ENCODE data around the gene CRISP2.

CRISP2 gene, protein sequence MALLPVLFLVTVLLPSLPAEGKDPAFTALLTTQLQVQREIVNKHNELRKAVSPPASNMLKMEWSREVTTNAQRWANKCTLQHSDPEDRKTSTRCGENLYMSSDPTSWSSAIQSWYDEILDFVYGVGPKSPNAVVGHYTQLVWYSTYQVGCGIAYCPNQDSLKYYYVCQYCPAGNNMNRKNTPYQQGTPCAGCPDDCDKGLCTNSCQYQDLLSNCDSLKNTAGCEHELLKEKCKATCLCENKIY

DNA sequence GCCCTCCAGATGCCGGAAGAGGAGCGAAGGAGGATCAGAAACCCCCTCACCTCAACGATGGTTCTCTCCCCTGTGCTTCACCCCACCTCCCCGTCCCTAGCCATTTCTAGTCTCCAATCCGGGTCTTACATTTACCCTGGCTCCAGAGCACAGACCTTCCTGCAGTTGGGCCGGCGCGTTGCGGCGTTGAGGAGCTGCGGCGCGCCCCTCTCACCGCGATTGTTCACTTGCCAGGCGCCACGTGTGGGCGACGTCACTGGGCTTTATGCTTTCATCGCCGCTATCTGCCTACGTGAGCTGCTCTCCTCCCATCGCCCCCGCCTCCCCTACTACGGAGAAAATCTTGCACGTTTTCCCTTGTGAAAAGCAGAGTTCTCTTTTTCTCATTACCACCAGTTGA lies at the start of gene CRISP2:
Gene CRISP2 (minus strand): TSS at position 198 of the 400 bp plus-strand sequence. CDS start 4,347 bp downstream, outside the sequence.
- H3K4me3 ChIP-seq (ENCODE audit: low read depth, low read length) = no peak within 1 kb of the TSS
- TF ChIP-seq, protein P1, sequence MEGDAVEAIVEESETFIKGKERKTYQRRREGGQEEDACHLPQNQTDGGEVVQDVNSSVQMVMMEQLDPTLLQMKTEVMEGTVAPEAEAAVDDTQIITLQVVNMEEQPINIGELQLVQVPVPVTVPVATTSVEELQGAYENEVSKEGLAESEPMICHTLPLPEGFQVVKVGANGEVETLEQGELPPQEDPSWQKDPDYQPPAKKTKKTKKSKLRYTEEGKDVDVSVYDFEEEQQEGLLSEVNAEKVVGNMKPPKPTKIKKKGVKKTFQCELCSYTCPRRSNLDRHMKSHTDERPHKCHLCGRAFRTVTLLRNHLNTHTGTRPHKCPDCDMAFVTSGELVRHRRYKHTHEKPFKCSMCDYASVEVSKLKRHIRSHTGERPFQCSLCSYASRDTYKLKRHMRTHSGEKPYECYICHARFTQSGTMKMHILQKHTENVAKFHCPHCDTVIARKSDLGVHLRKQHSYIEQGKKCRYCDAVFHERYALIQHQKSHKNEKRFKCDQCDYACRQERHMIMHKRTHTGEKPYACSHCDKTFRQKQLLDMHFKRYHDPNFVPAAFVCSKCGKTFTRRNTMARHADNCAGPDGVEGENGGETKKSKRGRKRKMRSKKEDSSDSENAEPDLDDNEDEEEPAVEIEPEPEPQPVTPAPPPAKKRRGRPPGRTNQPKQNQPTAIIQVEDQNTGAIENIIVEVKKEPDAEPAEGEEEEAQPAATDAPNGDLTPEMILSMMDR (IDR thresholded peaks at IDR 0.05; ENCODE audit: low read depth, low read length, missing control alignments) = no peak
- no peak for DNase-seq (ENCODE audit: low read depth)

DNA sequence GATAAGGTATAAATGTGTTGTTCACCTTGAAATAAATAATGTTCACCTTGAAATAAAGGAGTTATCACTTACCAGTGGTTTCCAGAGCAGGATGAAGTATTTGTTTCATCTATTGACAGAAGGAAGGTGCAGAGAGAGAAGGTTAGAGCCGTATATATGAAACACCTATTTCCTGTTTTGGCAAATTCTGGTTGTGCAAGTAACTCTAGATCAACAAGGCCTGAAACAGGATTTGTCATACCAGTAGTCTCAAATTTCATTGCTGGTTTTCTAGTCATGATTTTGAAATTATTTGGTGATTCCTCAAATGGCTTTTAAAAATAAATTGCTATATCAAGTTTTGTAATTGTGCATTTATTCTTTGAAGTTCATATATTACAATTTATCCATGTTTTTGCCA lies 30.9 kb upstream of the CRISP2 start, which contains the start of gene CRISP3:
Gene CRISP3 (minus strand): TSS at position 130 of the 400 bp plus-strand sequence. CDS start 21 bp downstream, at position 109.
- no peak for DNase-seq (ENCODE audit: low read depth)
- H3K4me3 ChIP-seq (ENCODE audit: low read depth, low read length) = no peak within 1 kb of the TSS
- TF ChIP-seq, protein P1 (IDR thresholded peaks at IDR 0.05; ENCODE audit: low read depth, low read length, missing control alignments) = no peak

DNA sequence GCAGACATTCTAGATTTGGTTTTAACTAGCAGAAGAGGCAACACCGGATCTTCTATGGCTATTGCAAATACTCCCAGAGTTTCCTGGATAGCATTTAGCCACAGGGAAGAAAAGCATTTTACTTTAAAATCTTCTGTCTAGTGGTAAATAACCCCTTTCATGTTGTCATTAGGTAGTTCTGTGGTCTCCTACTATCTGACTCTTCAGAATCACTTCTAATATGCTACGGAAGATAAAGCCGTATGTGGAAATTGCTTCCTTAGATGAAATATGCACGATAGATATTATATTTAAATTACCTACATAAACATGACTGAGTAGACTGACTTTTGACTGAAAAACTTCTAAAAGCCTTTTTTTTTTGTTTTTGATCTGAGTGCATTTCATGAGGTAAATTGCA lies 30.1 kb upstream of the CRISP2 start:
- TF ChIP-seq, protein P1 (IDR thresholded peaks at IDR 0.05; ENCODE audit: low read depth, low read length, missing control alignments) = no peak
- no peak overlapping the region for H3K4me3 ChIP-seq (ENCODE audit: low read depth, low read length)
- no peak for DNase-seq (ENCODE audit: low read depth)

DNA sequence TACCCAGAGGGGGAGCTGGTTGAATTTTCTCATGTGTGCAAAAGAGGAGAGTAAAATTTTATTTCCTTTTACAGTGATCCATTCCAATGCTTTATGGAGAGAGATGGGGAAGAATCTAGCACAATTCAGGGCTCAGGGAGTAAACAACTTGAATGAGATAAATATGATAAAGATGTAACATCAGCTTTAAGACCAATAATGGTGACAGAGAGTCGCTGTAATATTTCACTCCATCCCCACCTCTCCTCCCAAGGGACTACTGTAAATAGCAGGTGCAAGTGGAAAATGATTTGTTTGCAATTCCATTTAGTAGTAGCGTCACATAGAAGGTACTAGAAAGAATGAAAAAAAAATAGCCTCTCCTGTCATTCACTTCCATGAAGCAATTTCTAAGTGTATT lies 26.1 kb upstream of the CRISP2 start:
- H3K4me3 ChIP-seq (ENCODE audit: low read depth, low read length) = no peak overlapping the region
- TF ChIP-seq, protein P1 (IDR thresholded peaks at IDR 0.05; ENCODE audit: low read depth, low read length, missing control alignments) = no peak
- no peak for DNase-seq (ENCODE audit: low read depth)

DNA sequence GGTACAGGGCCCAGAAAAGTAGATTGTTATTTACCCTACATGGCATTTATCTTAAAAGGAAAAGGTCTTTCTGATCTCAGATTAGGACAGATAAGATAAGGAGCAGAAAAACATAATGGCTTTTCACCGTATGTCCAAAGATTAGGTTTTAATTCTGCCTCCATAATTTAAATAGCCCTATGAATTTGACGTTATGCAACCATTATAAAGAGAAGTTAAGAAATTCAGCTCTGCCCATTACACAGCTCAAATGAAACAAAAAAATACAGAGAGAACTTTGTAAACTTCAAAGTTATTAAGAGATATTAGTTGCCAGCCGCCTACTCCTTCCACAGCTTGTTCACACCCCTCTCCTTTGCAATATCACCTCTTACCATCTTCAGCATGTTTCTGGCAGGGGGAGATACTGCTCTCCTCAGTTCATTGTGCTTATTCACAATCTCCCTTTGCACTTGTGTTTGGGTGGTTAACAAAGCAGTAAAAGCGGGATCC lies 22.7 kb upstream of the CRISP2 start:
- DNase-seq (ENCODE audit: low read depth) = no peak
- H3K4me3 ChIP-seq (ENCODE audit: low read depth, low read length) = no peak overlapping the region

DNA sequence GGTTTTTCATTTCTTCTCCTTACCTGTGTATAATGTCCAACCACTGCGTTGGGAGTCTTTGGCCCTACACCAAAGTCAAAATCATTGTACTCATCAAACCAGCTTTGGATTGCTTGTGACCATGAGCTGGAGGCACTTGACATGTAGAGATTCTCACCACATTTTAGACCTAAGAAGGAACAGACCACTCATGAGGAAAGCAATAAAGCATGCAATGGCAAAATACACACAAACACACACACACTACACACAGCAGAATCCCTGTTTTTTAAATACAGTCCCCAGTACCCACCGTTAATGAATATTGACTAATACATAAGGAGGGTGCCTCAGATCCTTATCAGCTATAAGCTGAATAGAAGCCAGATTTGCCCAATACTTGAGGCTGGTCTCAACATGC lies 20.3 kb upstream of the CRISP2 start:
- no peak overlapping the region for H3K4me3 ChIP-seq (ENCODE audit: low read depth, low read length)
- DNase-seq (ENCODE audit: low read depth) = no peak
- TF ChIP-seq, protein P1 (IDR thresholded peaks at IDR 0.05; ENCODE audit: low read depth, low read length, missing control alignments) = no peak

More for the DNA sequence above, 22.7 kb upstream of the CRISP2 start:
- TF ChIP-seq, protein P1 (IDR thresholded peaks at IDR 0.05; ENCODE audit: low read depth, low read length, missing control alignments) = no peak

DNA sequence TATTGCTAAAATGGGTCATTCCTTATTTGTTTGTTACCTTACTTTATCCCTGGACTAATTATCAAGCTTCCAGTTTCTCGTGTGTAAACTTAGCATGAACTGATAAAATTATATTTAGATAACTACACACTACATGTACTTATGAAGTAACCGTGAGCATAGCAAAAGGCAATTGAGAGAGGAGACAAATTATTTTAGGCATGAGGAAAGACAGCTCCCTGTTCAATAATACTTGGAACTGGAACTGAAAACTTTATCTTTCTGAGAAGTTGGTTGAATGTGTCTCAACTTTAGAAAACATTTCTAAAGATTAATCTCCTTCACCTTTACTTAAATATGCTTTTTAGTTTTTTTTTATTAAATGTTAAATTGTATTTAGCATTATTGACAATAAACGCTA lies 19.4 kb upstream of the CRISP2 start:
- DNase-seq (ENCODE audit: low read depth) = no peak
- TF ChIP-seq, protein P1 (IDR thresholded peaks at IDR 0.05; ENCODE audit: low read depth, low read length, missing control alignments) = no peak
- H3K4me3 ChIP-seq (ENCODE audit: low read depth, low read length) = no peak overlapping the region
